Measurements from ENCODE around the gene EFS.
A peak's percentile ranks its signal among the peaks of the same experiment; 100 is the strongest.
"Not testable (repeated sequence)": the region's sequence is repeated elsewhere in the genome, so short reads cannot be mapped to it uniquely, and the experiment has no call there.

Gene EFS

GRCh38 chr14:23365036-23365731, at the start of gene EFS:
Gene EFS, minus strand, starts transcription at chr14:23365172. Its CDS starts 147 bp downstream, at chr14:23365025.
- no peak for DNase-seq

GRCh38 chr14:23414254-23414653, 49.3 kb upstream of the EFS start:
- DNase-seq, result no peak

- DNase-seq, result no peak
Measured at GRCh38 chr14:23413681-23414080, 48.7 kb upstream of the EFS start.

DNA sequence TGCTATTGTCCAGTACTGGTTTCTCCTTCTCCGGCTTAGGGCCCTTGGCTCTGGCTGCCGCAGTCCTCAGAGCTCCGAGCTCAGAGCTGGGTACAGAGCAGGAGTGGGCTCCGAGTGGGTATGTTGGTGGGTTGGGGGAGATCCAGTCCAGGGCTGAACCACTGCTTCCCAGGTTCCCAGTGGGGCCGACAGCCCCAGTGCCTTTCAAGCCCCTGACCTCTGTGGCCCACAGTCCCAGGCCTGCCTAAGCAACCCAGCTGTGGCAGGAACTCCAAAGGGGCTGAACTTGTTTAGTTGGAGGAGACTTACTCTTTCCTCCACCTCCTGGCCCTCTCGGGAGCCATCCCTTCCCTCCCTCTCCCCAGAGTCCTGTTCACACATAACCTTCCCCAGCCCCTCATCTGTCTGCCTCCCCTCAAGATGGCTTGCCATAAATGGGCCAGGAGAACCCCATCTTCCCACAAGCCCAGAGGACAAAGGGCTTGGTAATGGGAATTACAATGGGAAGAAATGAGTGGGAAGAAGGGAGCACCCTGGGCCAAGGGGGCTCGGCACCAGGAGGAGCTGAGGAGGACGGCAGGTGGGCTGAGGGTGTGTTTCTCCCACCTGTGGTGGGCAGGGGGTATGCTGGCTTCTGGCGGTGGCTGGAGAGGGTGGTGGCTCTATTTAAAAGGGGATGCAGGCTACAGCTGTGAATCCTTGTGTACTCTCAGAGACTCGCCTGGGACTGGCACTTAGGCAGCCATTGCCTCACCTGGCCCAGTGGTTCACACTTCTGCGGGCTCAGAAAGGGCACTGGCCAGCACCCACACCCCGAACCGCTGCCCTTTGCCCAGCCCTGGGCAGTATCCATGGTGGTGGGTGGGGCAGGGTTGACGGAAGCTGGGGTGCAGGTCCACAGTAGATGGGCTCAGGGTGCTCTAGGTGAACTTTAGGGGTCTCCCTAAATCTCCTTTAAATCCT, 46.9 kb upstream of the EFS start:
- DNase-seq, result no peak

GRCh38 chr14:23409966-23410635, 45.1 kb upstream of the EFS start:
- DNase-seq, result no peak

GRCh38 chr14:23409475-23409874, 44.5 kb upstream of the EFS start:
- DNase-seq, result peak; percentile 9

DNA sequence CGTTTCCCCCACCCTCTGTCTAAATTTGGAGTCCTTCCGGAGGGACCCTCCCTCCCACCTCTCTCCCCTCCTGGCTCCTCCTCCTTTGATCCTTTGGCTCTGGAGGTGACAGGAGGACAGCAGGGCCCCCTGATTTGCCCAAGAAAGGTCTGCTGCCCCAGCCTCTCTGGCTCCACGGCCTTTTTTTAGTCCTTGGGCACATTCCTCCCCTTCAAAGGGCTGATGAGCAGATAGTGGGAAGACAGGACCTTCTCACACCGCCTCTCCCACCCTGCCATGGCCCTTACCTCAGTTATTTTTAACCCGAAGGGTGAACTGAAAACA, 43.3 kb upstream of the EFS start:
- DNase-seq, result no peak

GRCh38 chr14:23407516-23408306, 42.7 kb upstream of the EFS start, which contains the start of gene MYH6:
Gene MYH6, minus strand, starts transcription at chr14:23408273. Its CDS starts 1,050 bp downstream, at chr14:23407223.
- no peak for DNase-seq

- DNase-seq, result no peak
Measured at GRCh38 chr14:23406725-23407355, 41.9 kb upstream of the EFS start.

DNA sequence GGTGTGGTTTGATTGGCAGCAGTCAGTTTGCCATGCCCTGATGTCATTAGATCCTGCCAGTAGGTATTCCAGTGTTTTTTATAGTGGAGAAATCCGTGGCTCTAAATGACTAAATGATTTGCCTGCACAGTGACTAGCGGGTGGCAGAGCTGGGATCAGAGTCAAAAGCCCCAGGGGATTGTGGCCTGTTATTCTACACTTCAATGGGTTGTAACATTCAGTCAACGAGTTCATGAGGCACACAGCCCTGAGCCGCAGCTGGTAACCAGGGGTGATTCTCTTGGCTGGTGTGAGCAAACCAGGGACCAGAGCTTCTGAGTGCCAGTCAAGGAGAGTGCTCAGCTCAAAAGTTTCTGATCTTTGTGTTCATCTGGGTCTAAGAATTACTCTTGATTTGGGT, 41.3 kb upstream of the EFS start:
- DNase-seq, result no peak

DNA sequence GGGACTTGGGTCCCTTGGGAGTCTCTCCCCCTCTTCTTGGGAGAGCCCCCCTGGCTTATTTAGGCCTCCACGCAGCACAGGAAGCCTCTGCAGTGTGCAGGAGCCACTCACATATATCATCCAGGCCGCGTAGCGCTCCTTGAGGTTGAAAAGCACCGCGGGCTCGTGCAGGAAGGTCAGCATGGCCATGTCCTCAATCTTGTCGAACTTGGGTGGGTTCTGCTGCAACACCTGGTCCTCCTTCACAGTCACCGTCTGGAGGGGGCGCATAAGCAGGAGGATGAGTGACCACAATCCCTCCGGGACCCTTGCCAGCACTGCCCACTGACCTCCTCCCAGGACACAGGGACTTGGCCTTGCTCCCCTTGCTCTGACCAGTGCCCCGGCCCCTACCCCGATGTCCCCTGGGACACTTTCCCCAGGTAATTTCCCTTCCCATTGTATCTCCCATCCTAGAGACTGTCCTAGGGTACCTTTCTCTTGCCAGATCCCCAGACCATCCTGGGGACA, 40.6 kb upstream of the EFS start:
- DNase-seq, result no peak

DNA sequence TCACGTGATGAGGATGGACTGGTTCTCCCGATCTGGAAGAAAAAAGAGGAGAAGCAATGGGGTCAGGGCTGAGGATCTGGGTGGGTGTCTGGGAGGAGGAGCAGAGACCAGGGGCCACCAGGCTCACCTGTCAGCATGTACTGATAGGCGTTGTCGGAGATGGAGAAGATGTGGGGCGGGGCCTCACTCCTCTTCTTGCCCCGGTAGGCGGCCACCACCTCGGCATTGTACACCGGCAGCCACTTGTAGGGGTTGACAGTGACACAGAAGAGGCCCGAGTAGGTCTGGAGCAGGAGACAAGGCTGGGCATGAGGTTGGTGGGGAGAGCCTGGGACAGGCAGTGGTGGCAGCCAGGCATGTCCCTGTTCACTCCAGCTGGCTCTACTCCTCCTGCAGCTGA, 40.1 kb upstream of the EFS start:
- DNase-seq, result no peak

DNA sequence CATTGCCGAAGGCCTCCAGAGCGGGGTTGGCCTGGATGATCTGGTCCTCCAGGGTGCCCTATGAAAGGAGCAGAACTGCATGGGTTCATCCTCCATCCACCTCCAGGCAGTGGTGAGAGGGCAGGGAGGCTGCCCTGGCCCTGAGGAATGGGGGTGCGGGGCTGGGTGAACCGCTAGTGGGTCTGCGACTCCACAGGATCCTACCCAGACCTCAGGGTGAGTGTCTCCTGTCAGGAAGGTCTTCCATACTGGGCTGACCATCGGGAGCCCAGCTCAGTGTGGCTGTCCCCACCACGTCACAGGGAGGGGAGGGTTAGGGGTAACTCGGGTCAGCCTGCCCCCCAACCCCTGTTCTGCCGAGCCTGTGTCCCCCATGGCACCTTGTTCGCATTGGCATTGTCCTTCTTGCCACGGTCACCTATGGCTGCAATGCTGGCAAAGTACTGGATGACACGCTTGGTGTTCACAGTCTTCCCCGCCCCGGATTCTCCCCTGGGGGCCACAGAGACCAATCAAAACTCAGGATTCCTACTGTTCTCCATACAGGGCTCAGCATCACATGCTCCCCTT, 39.4 kb upstream of the EFS start:
- no peak for DNase-seq

GRCh38 chr14:23403908-23404307, 38.9 kb upstream of the EFS start:
- DNase-seq, result no peak

DNA sequence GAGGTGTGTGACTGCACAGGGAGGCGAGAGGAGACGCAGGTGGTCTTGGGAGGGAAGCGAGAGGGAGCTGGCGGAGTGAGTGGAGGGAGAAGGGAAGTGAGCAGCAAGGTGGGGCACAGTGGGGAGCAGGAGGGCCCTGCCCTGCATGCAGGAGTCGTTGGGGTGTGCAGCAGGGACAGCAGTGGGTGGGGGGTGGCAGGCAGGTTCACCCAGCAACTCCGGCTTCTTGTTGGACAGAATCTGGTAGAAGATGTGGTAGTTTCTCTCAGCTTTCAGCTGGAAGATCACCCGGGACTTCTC, 38.1 kb upstream of the EFS start:
- no peak for DNase-seq

GRCh38 chr14:23402296-23403138, 37.5 kb upstream of the EFS start:
- no peak for DNase-seq

DNA sequence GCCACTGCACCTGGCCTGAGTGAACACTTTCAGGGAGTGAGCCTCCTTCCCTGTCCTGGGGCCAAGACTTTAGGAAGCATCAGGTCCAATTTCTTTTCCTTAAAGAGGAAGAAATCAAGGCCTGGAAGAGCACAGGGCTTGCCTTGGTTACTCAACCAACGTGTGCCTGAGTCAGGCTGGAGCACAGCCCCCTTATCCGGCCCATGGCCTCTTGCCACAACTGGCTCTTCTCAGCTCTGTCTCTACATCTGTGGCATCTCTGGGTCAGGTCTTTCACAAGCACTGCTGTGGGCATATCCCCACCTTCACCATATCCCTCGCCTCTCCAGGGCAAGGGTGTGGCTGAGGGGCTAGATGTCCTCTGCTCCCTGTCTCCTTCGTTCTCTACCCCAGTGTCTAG, 36.3 kb upstream of the EFS start:
- DNase-seq, result no peak

DNA sequence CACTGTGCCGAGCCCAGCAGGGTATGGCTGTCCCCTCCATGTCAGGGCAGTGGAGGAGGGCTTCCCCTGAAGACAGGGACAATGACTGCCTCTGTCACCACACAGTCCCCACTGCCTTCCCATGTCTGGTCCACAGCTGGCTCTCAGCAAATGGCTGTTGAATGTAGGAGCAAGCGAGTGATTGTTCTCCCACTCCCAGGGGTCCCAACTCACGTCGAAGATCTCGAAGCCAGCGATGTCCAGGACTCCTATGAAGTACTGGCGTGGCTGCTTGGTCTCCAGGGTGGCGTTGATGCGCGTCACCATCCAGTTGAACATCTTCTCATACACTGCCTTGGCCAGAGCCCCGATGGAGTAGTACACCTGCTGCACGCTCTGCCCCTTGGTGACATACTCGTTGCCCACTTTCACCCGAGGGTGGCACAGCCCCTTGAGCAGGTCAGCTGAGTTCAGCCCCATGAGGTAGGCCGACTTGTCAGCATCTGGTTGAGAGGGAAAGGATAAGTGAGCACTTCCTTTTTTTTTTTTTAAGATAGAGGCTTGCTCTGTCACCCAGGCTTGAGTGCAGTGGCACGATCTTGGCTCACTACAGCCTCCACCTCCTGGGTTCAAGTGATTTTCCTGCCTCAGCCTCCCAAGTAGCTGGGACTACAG, 35.7 kb upstream of the EFS start:
- not testable (repeated sequence) for DNase-seq

DNA sequence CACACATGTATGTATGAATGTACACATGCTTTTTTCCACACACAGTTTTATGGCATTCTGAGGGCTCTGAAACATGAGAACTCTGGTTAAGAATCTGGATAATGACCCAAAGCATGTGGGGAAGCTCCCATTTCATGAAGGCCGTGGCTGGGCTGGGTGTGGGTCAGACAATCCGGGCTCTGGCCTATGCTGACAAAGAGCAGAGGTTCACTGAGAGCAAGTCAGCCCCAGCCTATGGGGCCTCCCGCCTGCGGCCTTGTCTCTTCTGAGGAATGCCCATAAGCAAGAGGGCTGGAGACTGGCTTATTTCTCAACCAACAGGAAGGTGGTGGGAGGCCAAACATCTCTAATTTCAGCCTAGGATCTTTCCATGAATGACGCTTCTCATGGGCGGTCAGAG, 34.6 kb upstream of the EFS start:
- DNase-seq, result no peak

GRCh38 chr14:23399136-23399535, 34.2 kb upstream of the EFS start:
- no peak for DNase-seq

Data from activated CD4-positive, alpha-beta T cell treated with anti-CD3 and anti-CD28 coated beads, Interleukin-10, Interleukin-2, amounts not matched to agents 100 ng/mL and 50 ng/mL, durations not matched to agents 16 hours and 8 hours (primary cell).